Activated CD4-positive, alpha-beta T cell treated with anti-CD3 and anti-CD28 coated beads, Interleukin-2, amount 10 ng/mL, durations not matched to agents 7 days and 5 days (primary cell): Measurements from ENCODE around the gene DGAT2. TPM values are rescaled to one million over a fixed set of nuclear protein-coding genes. Genes with fewer than 3 reads are reported as not detected.

Source experiments
- CTCF ChIA-PET: fragments of 350-600 bp; sonication (Branson Sonifier 250); formaldehyde crosslinking; loops from one replicate; lab custom pipeline; 2021; ENCODE audit warnings: antibody characterized with exemption; lab: Charles Lee
- POLR2A ChIA-PET: fragments of 350-600 bp; sonication (Branson Sonifier 250); formaldehyde crosslinking; loops from one replicate; lab custom pipeline; 2021; ENCODE audit warnings: antibody characterized with exemption; lab: Charles Lee
- DNase-seq: peaks from one replicate; pipeline ENCODE4 v3.0.0-alpha.2; 2020
- H3K27ac Mint-ChIP-seq: one replicate; pipeline ENCODE4 v1.8.0; 2021; ENCODE audit warnings: mild to moderate bottlenecking, moderate library complexity, mixed read lengths
- H3K27me3 Mint-ChIP-seq: one replicate; pipeline ENCODE4 v1.8.0; 2021; ENCODE audit warnings: mixed read lengths
- H3K36me3 Mint-ChIP-seq: one replicate; pipeline ENCODE4 v1.8.0; 2021; ENCODE audit warnings: low read depth, mixed read lengths
- H3K4me1 Mint-ChIP-seq: one replicate; pipeline ENCODE4 v1.8.0; 2021; ENCODE audit warnings: mixed read lengths
- H3K4me3 Mint-ChIP-seq: one replicate; pipeline ENCODE4 v1.8.0; 2021; ENCODE audit warnings: mild to moderate bottlenecking, moderate library complexity, mixed read lengths
- H3K9me3 Mint-ChIP-seq: one replicate; pipeline ENCODE4 v1.8.0; 2021; ENCODE audit warnings: mixed read lengths
- total RNA-seq, 2 experiments: library from RNA; stranded (reverse); gene quantifications; one replicate each; pipeline ENCODE4 v1.2.3, GENCODE V29; 2021

Gene DGAT2
- total RNA-seq, 2 experiments from 2014 or later: 0.77 to 0.99 TPM

DNA sequence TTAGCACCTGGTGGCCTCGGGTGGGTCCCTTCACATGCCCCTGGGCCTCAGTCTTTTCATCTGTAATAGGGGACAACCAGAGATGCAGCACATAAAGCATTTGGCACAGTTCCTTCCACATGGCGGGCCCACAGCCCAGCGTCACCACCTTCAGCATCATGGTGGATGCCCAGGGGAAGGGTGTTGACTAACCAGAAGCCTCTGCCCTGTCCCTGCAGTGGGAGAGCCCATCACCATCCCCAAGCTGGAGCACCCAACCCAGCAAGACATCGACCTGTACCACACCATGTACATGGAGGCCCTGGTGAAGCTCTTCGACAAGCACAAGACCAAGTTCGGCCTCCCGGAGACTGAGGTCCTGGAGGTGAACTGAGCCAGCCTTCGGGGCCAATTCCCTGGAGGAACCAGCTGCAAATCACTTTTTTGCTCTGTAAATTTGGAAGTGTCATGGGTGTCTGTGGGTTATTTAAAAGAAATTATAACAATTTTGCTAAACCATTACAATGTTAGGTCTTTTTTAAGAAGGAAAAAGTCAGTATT is 31.6 kb downstream of the DGAT2 start:
- Mint-ChIP-seq H3K9me3 (no peaks in the 10 kb centered on the region), H3K27me3 (no peaks in the 10 kb centered on the region), H3K36me3 (no peaks in the 10 kb centered on the region), H3K4me1 (peaks cover 20% of the 10 kb centered on the region), H3K4me3 (no peak overlapping the region), H3K27ac (no peak overlapping the region)
- POLR2A ChIA-PET: no interaction called here
- CTCF ChIA-PET: interaction anchor here (1.0 to 4.6 kb wide), 3 partner anchors 13 to 67 kb away, joined by 3 to 33 read pairs (median 4); partner anchors contain the start of gene UVRAG
- no peak for DNase-seq

DNA sequence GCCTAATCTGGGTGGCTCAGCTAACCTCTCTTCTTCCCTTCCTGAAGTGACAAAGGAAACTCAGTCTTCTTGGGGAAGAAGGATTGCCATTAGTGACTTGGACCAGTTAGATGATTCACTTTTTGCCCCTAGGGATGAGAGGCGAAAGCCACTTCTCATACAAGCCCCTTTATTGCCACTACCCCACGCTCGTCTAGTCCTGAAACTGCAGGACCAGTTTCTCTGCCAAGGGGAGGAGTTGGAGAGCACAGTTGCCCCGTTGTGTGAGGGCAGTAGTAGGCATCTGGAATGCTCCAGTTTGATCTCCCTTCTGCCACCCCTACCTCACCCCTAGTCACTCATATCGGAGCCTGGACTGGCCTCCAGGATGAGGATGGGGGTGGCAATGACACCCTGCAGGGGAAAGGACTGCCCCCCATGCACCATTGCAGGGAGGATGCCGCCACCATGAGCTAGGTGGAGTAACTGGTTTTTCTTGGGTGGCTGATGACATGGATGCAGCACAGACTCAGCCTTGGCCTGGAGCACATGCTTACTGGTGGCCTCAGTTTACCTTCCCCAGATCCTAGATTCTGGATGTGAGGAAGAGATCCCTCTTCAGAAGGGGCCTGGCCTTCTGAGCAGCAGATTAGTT is 32.3 kb downstream of the DGAT2 start:
- H3K4me1 Mint-ChIP-seq: peaks cover 20% of the 10 kb centered on the region
- H3K27me3 Mint-ChIP-seq: no peaks in the 10 kb centered on the region
- no peaks in the 10 kb centered on the region for H3K36me3 Mint-ChIP-seq
- peak overlapping the region; percentile 71 for H3K27ac Mint-ChIP-seq
- H3K9me3 Mint-ChIP-seq: no peaks in the 10 kb centered on the region
- ChIA-PET CTCF (interaction anchor here (1.0 to 4.6 kb wide), 6 partner anchors 12 to 78 kb away, joined by 3 to 33 read pairs (median 4); partner anchors contain the start of gene UVRAG), POLR2A (no interaction called here)
- no peak for DNase-seq
- no peak overlapping the region for H3K4me3 Mint-ChIP-seq

DNA sequence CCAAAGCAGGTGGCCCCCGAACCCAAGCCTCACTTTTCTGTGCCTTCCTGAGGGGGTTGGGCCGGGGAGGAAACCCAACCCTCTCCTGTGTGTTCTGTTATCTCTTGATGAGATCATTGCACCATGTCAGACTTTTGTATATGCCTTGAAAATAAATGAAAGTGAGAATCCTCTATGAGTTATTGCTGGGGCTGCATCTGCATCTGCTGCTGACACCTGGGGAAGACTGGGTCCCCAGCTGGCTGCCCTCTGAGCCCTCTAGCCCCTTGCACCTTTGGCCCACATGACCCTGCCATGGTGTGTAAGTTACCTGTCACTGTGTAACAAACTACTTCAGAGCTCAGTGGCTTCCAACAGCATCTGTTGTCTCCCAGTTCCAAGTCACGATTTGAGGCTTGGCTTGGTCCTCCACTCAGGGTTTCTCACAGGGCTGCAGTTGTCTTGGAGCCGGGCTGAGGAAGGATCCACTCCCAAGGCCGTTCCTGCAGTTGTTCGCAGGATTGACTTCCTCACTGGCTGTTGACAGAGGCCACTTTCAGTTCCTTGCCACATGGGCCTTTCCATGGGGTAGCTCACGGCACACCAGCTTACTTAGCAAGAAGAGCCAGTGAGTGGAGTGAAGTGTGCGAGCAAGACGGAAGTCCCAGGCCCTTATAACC is 32.9 kb downstream of the DGAT2 start:
- peaks cover 4% of the 10 kb centered on the region for H3K27me3 Mint-ChIP-seq
- peaks cover 20% of the 10 kb centered on the region for H3K4me1 Mint-ChIP-seq
- no peak overlapping the region for H3K4me3 Mint-ChIP-seq
- CTCF ChIA-PET: interaction anchor here (1.0 to 4.6 kb wide), 8 partner anchors 12 to 192 kb away, joined by 3 to 33 read pairs (median 4); partner anchors contain the start of gene UVRAG
- peak overlapping the region; percentile 71 for H3K27ac Mint-ChIP-seq
- no peaks in the 10 kb centered on the region for H3K9me3 Mint-ChIP-seq
- POLR2A ChIA-PET: interaction anchor here (0.6 kb wide), 1 partner anchor 17 kb away, joined by 3 read pairs; no protein-coding TSS in a partner anchor
- DNase-seq: peak; percentile 15
- no peaks in the 10 kb centered on the region for H3K36me3 Mint-ChIP-seq

DNA sequence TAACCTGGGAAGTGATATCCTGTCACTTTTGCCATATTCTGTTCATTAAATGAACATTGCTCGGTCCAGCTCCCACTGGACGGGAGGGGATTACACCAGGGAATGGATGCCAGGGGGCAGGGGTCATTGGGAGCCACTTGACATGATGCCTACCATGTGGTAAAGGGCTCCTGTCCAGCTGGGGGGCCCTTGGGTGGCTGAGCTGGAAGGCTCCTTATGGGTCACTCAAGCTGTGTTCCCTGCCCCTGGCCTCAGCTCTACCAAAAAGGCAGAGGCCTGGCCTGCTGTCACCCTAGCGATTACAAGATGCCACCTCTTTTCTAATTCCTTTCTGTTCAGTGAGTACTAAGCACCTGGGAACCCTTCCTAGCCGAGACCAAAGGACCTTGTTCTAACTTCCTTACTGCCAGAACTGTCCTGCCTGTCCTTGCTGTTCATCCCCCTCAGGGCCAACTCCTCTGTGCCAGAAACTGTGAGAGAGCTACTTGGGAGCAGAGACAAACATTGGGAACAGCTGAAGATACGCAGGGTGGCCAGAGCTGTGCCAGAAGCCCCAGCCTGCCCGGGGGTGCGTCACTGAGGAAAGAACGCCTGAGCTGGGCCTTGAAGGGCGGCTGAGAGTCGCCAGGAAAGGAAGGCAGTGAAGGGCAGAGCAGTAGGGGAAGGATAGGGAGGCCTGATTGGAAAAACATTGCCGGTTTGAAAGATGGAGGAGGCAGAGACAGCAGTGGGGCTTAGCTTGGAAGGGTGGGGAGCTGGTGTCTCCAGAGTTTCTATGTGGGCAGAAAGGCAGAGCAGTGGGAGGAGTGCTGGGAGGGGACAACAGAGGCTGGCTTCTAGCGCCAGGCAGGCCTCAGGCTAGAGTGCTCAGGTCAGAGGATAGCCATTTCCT is 33.7 kb downstream of the DGAT2 start:
- no peaks in the 10 kb centered on the region for H3K36me3 Mint-ChIP-seq
- CTCF ChIA-PET: interaction anchor here (0.8 to 4.6 kb wide), 9 partner anchors 11 to 191 kb away, joined by 3 to 33 read pairs (median 4); partner anchors contain the start of gene UVRAG
- peak overlapping the region; percentile 71 for H3K27ac Mint-ChIP-seq
- no peak for DNase-seq
- POLR2A ChIA-PET: interaction anchor here (0.6 kb wide), 1 partner anchor 16 kb away, joined by 3 read pairs; no protein-coding TSS in a partner anchor
- H3K4me3 Mint-ChIP-seq: no peak overlapping the region
- no peaks in the 10 kb centered on the region for H3K9me3 Mint-ChIP-seq
- peaks cover 20% of the 10 kb centered on the region for H3K4me1 Mint-ChIP-seq
- H3K27me3 Mint-ChIP-seq: peaks cover 6% of the 10 kb centered on the region

DNA sequence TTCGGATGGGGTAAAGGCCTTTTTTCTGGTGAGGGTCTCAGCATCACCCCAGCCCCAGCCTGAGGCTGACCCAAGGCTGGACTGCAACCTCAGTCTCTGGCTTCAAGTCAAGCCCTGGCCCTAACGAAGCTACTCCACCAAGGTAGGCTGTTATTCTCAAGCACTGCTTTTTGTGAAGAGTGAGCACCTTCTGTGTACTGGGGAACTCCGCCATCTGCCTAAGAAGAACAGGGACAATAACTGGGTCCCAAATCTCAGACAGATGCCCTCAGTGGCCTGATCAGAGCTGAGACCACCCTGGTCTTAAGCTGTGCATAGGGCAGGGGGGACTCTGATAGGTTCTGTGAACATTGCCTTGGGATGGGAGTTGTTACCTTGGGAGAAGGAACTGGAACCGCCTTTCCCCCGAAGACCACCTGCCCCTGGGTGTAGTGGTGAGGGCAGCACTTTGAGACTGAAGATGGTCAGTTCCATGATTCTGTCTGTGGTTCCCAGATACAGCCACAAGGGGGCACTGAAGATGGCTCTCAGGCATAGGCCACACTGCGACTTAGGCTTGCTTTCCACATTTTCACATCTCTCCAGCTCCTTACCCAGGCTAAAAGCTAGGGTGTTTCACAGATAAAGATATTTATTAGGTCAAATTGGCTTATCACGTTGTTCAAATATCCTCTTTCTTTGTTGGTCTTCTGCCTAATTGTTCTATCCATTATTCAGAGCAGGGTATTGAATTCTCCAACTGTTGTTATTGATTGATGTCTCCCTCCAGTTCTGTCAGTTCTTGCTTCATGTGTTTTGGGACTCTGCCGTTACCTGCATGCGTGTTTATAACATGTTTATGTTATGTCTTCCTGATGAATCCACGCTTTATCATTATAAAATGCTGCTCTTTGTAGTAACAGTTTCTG is 34.6 kb downstream of the DGAT2 start:
- no peaks in the 10 kb centered on the region for H3K36me3 Mint-ChIP-seq
- H3K27me3 Mint-ChIP-seq: peaks cover 9% of the 10 kb centered on the region
- peaks cover 20% of the 10 kb centered on the region for H3K4me1 Mint-ChIP-seq
- ChIA-PET CTCF (interaction anchor here (0.6 to 4.6 kb wide), 10 partner anchors 10 to 404 kb away, joined by 3 to 33 read pairs (median 4); partner anchors contain the start of gene UVRAG), POLR2A (no interaction called here)
- no peaks in the 10 kb centered on the region for H3K9me3 Mint-ChIP-seq
- H3K27ac Mint-ChIP-seq: no peak overlapping the region
- no peak overlapping the region for H3K4me3 Mint-ChIP-seq
- DNase-seq: peak; percentile 76

DNA sequence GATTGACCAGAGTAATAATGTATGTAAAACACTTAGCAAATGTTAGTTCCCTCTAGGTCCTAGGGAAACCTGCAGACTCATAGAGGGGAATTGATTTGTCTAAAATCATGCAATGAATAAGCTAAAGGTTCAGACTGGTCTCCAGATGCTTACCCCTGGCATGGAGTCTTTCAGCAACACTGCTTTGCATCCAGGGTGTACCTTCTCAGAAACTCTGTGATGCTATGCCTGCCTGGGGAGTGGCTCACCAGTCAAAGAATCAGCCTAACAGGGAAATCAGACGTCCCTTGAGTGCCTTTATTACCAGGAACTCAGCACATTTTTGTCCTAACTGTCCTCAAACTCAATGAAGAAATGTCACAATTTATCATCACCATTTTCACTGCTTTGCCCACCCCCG is 40.5 kb downstream of the DGAT2 start:
- ChIA-PET CTCF (interaction anchor here (0.5 kb wide), 1 partner anchor 637 kb away, joined by 3 read pairs; no protein-coding TSS in a partner anchor), POLR2A (no interaction called here)
- Mint-ChIP-seq H3K27me3 (peaks cover 9% of the 10 kb centered on the region), H3K4me1 (peaks cover 6% of the 10 kb centered on the region), H3K27ac (no peak overlapping the region), H3K4me3 (no peak overlapping the region), H3K36me3 (no peaks in the 10 kb centered on the region), H3K9me3 (no peaks in the 10 kb centered on the region)
- no peak for DNase-seq

DNA sequence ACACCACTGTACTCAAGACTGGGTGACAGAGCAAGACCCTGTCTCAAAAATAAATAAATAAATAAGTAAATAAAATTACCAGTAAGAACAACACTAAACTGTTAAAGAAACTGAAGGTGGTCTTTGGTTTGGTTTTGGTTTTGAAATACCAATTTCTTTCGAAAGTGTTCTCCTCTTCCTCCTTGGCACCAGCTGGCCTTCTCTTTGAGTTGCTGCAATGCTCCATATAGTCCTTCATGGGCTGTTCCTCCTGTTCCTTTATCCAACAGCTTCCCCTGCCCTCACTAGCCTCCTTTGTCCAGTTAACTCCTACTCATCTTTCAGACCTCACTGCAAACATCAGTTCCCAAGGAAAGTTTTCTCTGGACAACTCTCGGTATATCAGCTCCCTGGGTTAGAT is 41.4 kb downstream of the DGAT2 start:
- H3K27me3 Mint-ChIP-seq: peaks cover 9% of the 10 kb centered on the region
- no peak overlapping the region for H3K4me3 Mint-ChIP-seq

DNA sequence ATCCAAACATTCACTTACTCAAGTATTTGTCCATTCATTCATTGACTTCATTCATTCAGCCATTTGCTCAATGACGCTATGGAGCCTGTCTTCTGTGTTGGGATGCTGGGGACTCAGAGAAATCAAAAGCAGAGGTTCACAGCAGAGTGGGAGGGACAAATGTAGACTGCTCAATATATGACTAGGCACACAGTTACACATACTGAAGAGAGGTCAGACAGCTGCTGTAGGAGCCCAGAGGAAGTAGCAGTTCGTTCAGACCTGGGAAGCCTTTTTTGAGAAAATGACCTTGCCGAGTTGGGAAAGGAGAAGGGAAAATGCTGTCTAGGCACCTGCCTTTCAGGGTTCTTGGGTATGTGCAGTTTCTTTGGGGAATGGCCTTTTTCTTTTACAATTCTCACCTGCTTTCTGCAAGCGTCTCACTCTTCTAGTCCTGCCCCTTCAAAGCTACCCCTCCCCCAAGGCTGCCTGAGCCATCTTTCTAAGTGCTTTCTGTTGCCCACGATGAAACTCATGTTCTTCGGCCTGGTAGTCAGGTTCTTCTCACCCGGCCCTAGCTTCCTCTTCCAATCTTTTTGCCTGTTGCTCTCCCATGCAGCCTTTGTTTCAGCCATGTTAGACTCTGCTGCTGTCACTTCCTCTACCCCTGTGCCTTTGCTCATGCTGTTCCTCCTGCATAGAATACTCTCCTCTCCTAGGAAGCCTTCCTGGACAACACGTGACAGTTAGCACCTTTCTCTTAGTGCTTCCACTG is 42.2 kb downstream of the DGAT2 start:
- peaks cover 9% of the 10 kb centered on the region for H3K27me3 Mint-ChIP-seq
- H3K27ac Mint-ChIP-seq: no peak overlapping the region
- H3K4me1 Mint-ChIP-seq: peaks cover 8% of the 10 kb centered on the region
- no peaks in the 10 kb centered on the region for H3K9me3 Mint-ChIP-seq
- ChIA-PET CTCF (interaction anchor here (1.4 kb wide), 1 partner anchor 46 kb away, joined by 3 read pairs; no protein-coding TSS in a partner anchor), POLR2A (no interaction called here)
- H3K36me3 Mint-ChIP-seq: no peaks in the 10 kb centered on the region
- no peak for DNase-seq
- no peak overlapping the region for H3K4me3 Mint-ChIP-seq

More for the DNA sequence above, 41.4 kb downstream of the DGAT2 start:
- Mint-ChIP-seq H3K9me3 (no peaks in the 10 kb centered on the region), H3K36me3 (no peaks in the 10 kb centered on the region), H3K27ac (no peak overlapping the region), H3K4me1 (peaks cover 8% of the 10 kb centered on the region)
- ChIA-PET CTCF (interaction anchor here (0.6 kb wide), 1 partner anchor 17 kb away, joined by 4 read pairs; no protein-coding TSS in a partner anchor), POLR2A (no interaction called here)
- no peak for DNase-seq

DNA sequence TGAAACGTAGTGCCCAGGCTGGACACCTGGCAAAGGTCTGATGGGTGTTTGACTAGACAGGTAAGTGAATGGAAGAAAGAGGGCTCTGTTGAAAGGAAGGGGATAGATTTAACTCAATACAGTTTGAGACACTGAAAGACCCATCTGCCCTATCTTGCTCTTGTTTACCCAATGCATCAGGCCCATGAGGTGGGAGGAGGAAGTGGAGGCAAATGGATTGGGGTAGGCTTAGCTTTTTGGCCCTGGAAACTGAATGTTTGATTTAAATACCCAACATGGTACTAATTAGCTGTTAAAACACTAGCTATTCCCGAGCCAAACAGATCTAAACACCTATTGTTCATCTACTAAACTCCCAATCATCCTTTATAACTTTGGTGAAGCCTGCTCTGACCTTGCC is 42.9 kb downstream of the DGAT2 start:
- H3K27me3 Mint-ChIP-seq: peaks cover 5% of the 10 kb centered on the region
- ChIA-PET POLR2A (no interaction called here), CTCF (interaction anchor here (1.2 to 3.8 kb wide), 3 partner anchors 9 to 46 kb away, joined by 3 to 33 read pairs (median 3); no protein-coding TSS in a partner anchor)
- no peak overlapping the region for H3K27ac Mint-ChIP-seq
- H3K9me3 Mint-ChIP-seq: no peaks in the 10 kb centered on the region
- H3K4me3 Mint-ChIP-seq: no peak overlapping the region
- H3K4me1 Mint-ChIP-seq: peaks cover 8% of the 10 kb centered on the region
- DNase-seq: no peak
- H3K36me3 Mint-ChIP-seq: no peaks in the 10 kb centered on the region

DNA sequence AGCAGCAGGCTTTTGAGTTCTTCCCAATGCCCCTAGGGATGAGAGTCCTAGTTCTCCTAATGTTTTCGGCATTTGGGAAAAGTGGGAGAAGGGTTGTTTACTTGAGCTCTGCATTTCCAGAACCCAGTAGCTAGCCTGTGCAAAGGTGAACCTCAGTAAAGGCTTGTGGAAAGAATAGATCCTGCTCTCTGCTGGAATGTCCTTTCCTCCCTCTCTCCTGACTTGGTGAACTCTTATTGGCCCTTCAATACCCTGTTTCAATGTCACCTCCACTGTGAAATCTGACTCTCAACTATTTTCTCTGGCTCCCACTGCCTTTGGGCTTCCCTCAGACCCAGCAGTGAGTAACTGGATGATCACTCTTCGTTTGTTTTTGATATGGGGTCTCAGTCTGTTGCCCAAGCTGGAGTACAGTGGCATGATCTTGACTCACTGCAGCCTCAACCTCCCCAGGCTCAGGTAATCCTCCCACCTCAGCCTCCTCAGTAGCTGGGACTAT is 44.0 kb downstream of the DGAT2 start:
- H3K27me3 Mint-ChIP-seq: no peaks in the 10 kb centered on the region
- POLR2A ChIA-PET: no interaction called here
- H3K27ac Mint-ChIP-seq: no peak overlapping the region
- H3K9me3 Mint-ChIP-seq: no peaks in the 10 kb centered on the region
- CTCF ChIA-PET: interaction anchor here (0.6 to 3.8 kb wide), 4 partner anchors 10 to 955 kb away, joined by 3 to 33 read pairs (median 5); no protein-coding TSS in a partner anchor
- no peaks in the 10 kb centered on the region for H3K36me3 Mint-ChIP-seq
- H3K4me1 Mint-ChIP-seq: peaks cover 8% of the 10 kb centered on the region
- DNase-seq: no peak
- no peak overlapping the region for H3K4me3 Mint-ChIP-seq
